HG02943 (cell line): ENCODE results near the gene NTM.
"Not testable (repeated sequence)": the region's sequence is repeated elsewhere in the genome, so short reads cannot be mapped to it uniquely, and the experiment has no call there.

ENCODE experiments used
- ATAC-seq: cut with Tn5 transposase; IDR thresholded peaks from one replicate; pipeline ENCODE4 v1.9.1; 2021; ENCODE audit warnings: mild to moderate bottlenecking, low read depth, moderate library complexity; ENCODE audit not compliant: unreplicated experiment

The NTM gene

GRCh38 chr11:131370090-131370751 lies at the start of gene NTM:
TSS of gene NTM (plus strand) at chr11:131370615.
- no peak for ATAC-seq

GRCh38 chr11:131324921-131325570 lies 45.4 kb upstream of the NTM start:
- no peak for ATAC-seq

GRCh38 chr11:131326829-131327228 lies 43.6 kb upstream of the NTM start:
- no peak for ATAC-seq

GRCh38 chr11:131327421-131327820 lies 43.0 kb upstream of the NTM start:
- ATAC-seq = no peak

- ATAC-seq = no peak
These were observed 41.6 kb upstream of the NTM start for GRCh38 chr11:131328843-131329242.

GRCh38 chr11:131331010-131331409 lies 39.4 kb upstream of the NTM start:
- no peak for ATAC-seq

GRCh38 chr11:131331546-131331945 lies 38.9 kb upstream of the NTM start:
- no peak for ATAC-seq

- no peak for ATAC-seq
These were observed 35.8 kb upstream of the NTM start for GRCh38 chr11:131334601-131335000.

- ATAC-seq = not testable (repeated sequence)
These were observed 28.5 kb upstream of the NTM start for GRCh38 chr11:131341900-131342299.

GRCh38 chr11:131342442-131342841 lies 28.0 kb upstream of the NTM start:
- ATAC-seq = not testable (repeated sequence)

- ATAC-seq = no peak
These were observed 25.0 kb upstream of the NTM start for GRCh38 chr11:131345406-131345805.

- no peak for ATAC-seq
These were observed 20.9 kb upstream of the NTM start for GRCh38 chr11:131349368-131350086.

GRCh38 chr11:131350872-131351271 lies 19.5 kb upstream of the NTM start:
- ATAC-seq = no peak

GRCh38 chr11:131351848-131352247 lies 18.6 kb upstream of the NTM start:
- ATAC-seq = no peak

GRCh38 chr11:131353766-131354165 lies 16.6 kb upstream of the NTM start:
- no peak for ATAC-seq

GRCh38 chr11:131354251-131354701 lies 16.1 kb upstream of the NTM start:
- no peak for ATAC-seq

- no peak for ATAC-seq
These were observed 14.2 kb upstream of the NTM start for GRCh38 chr11:131356206-131356605.

GRCh38 chr11:131365329-131365930 lies 5.0 kb upstream of the NTM start:
- no peak for ATAC-seq

- no peak for ATAC-seq
These were observed 731 bp downstream of the NTM start for GRCh38 chr11:131370901-131371790.

GRCh38 chr11:131371791-131372104 lies 1.3 kb downstream of the NTM start:
- no peak for ATAC-seq
